ENCODE results near the gene ANKRD35. TPM values are rescaled to one million over a fixed set of nuclear protein-coding genes. Genes with fewer than 3 reads are reported as not detected.

ANKRD35 gene
- polyA plus RNA-seq, 3 donors = 0.40 to 1.5 (median 1.3) TPM

GRCh38 chr1:145828367-145829026 lies 57.2 kb downstream of the ANKRD35 start:
- intact Hi-C loops (cut with micrococcal nuclease) = no loop called here
- no peaks in the 10 kb centered on the region for H3K9me3 Mint-ChIP-seq
- Histone ChIP-seq H3K79me2 (ENCODE audit: insufficient read depth, low read length) (peaks cover 37% of the 10 kb centered on the region), H3K27me3 (ENCODE audit: control insufficient read depth in 2 of 2, insufficient read depth in 2 of 2, low read length in 2 of 2) (no peaks in the 10 kb centered on the region), H3K4me2 (replicated peaks; ENCODE audit: extremely low read depth, low read length, poor library complexity, severe bottlenecking) (no peak overlapping the region), H3K4me3 (replicated peaks in 1 of 3; ENCODE audit: low read depth in 2 of 3, low read length in 3 of 3) (no peak overlapping the region), H3K9me3 (replicated peaks in 1 of 2; ENCODE audit: control insufficient read depth in 1 of 2, insufficient read depth in 1 of 2, low read length in 2 of 2) (no peaks in the 10 kb centered on the region), H3K9ac (ENCODE audit: insufficient read depth, low read length, poor library complexity, severe bottlenecking) (no peak overlapping the region), H3K27ac (ENCODE audit: low read depth in 1 of 2, low read length in 2 of 2) (no peak overlapping the region), H2AFZ (ENCODE audit: insufficient read depth, low read depth, low read length, poor library complexity, severe bottlenecking) (no peak overlapping the region), H3K4me1 (ENCODE audit: control insufficient read depth in 1 of 2, insufficient read depth in 2 of 2, low read length in 2 of 2) (peaks cover 11% of the 10 kb centered on the region in 2 donors), H4K20me1 (ENCODE audit: insufficient read depth, low read length) (peaks cover 21% of the 10 kb centered on the region), H3K36me3 (replicated peaks in 1 of 2; ENCODE audit: control insufficient read depth in 1 of 2, insufficient read depth in 2 of 2, low read length in 2 of 2) (peaks cover 73 to 80% of the 10 kb centered on the region in 2 donors)
- H3K27me3 Mint-ChIP-seq (ENCODE audit: low read depth in 3 of 3) = no peaks in the 10 kb centered on the region
- no peak for TF ChIP-seq CTCF (IDR thresholded peaks at IDR 0.05)
- peak overlapping the region in 2 of 7 donors; percentile 5 to 58 for H3K27ac Mint-ChIP-seq
- peaks cover 70 to 79% of the 10 kb centered on the region in 2 donors for H3K36me3 Mint-ChIP-seq
- peaks cover 13% of the 10 kb centered on the region for H3K4me1 Mint-ChIP-seq
- no peak for DNase-seq
- no peak overlapping the region for H3K4me3 Mint-ChIP-seq

- no peak overlapping the region for H3K9ac ChIP-seq (ENCODE audit: insufficient read depth, low read length, poor library complexity, severe bottlenecking)
- intact Hi-C loops (cut with micrococcal nuclease) = no loop called here
- peaks cover 67 to 75% of the 10 kb centered on the region in 2 donors for H3K36me3 ChIP-seq (replicated peaks in 1 of 2; ENCODE audit: control insufficient read depth in 1 of 2, insufficient read depth in 2 of 2, low read length in 2 of 2)
- peaks cover 11% of the 10 kb centered on the region in 2 donors for H3K4me1 ChIP-seq (ENCODE audit: control insufficient read depth in 1 of 2, insufficient read depth in 2 of 2, low read length in 2 of 2)
- Mint-ChIP-seq H3K4me1 (peaks cover 13% of the 10 kb centered on the region), H3K27ac (peak overlapping the region in 3 of 7 donors; percentile 5 to 60 (median 58)), H3K4me3 (no peak overlapping the region), H3K36me3 (peaks cover 64 to 73% of the 10 kb centered on the region in 2 donors), H3K9me3 (no peaks in the 10 kb centered on the region), H3K27me3 (ENCODE audit: low read depth in 3 of 3) (peaks cover 0 to 3% (median 2%) of the 10 kb centered on the region in 3 donors)
- no peak for TF ChIP-seq CTCF (IDR thresholded peaks at IDR 0.05)
- no peaks in the 10 kb centered on the region for H3K9me3 ChIP-seq (replicated peaks in 1 of 2; ENCODE audit: control insufficient read depth in 1 of 2, insufficient read depth in 1 of 2, low read length in 2 of 2)
- H3K27ac ChIP-seq (ENCODE audit: low read depth in 1 of 2, low read length in 2 of 2) = peak overlapping the region in 1 of 2 donors; percentile 24
- no peak overlapping the region for H3K4me3 ChIP-seq (replicated peaks in 1 of 3; ENCODE audit: low read depth in 2 of 3, low read length in 3 of 3)
- no peak overlapping the region for H2AFZ ChIP-seq (ENCODE audit: insufficient read depth, low read depth, low read length, poor library complexity, severe bottlenecking)
- no peak for DNase-seq
- no peak overlapping the region for H3K4me2 ChIP-seq (replicated peaks; ENCODE audit: extremely low read depth, low read length, poor library complexity, severe bottlenecking)
- H3K79me2 ChIP-seq (ENCODE audit: insufficient read depth, low read length) = peaks cover 37% of the 10 kb centered on the region
- no peaks in the 10 kb centered on the region for H3K27me3 ChIP-seq (ENCODE audit: control insufficient read depth in 2 of 2, insufficient read depth in 2 of 2, low read length in 2 of 2)
- peaks cover 21% of the 10 kb centered on the region for H4K20me1 ChIP-seq (ENCODE audit: insufficient read depth, low read length)
Measured at GRCh38 chr1:145827966-145828365, 57.7 kb downstream of the ANKRD35 start.
